GM23338 (cell line): ENCODE measurements around the gene TMEM8B. TPM values are rescaled to one million over a fixed set of nuclear protein-coding genes. Genes with fewer than 3 reads are reported as not detected.
A peak's percentile ranks its signal among the peaks of the same experiment; 100 is the strongest.

Experiments used
- ATAC-seq: fragments of 200-7000 bp; cut with Tn5 transposase; 3 replicates; pipeline ENCODE4 v1.9.1; 2020
- DNase-seq: peaks from one replicate; pipeline ENCODE4 v3.0.0-alpha.2; 2015; ENCODE audit warnings: low spot score
- H2AFZ ChIP-seq: fragments of 200-600 bp; sonication (generic); 2 replicates; pipeline ENCODE4 v1.8.0; 2016; ENCODE audit warnings: antibody characterized with exemption, mild to moderate bottlenecking, moderate library complexity
- H3F3A ChIP-seq: fragments of 200-600 bp; sonication (generic); replicated peaks from 2 replicates; pipeline ENCODE4 v1.8.0; 2017; ENCODE audit warnings: antibody characterized with exemption, mixed run types, low read depth
- H3K27ac ChIP-seq: fragments of 200-600 bp; sonication (generic); 2 replicates; pipeline ENCODE4 v1.6.1; 2016; ENCODE audit warnings: low read depth
- H3K27me3 ChIP-seq: fragments of 200-600 bp; sonication (generic); 2 replicates; pipeline ENCODE4 v1.8.0; 2016; ENCODE audit warnings: mild to moderate bottlenecking, mixed run types, moderate library complexity; ENCODE audit not compliant: insufficient read depth
- H3K36me3 ChIP-seq: fragments of 200-600 bp; sonication (generic); 2 replicates; pipeline ENCODE4 v1.8.0; 2016; ENCODE audit warnings: mild to moderate bottlenecking; ENCODE audit not compliant: insufficient read depth
- H3K4me1 ChIP-seq: fragments of 200-600 bp; sonication (generic); 2 replicates; pipeline ENCODE4 v1.8.0; 2016; ENCODE audit warnings: mild to moderate bottlenecking, moderate library complexity; ENCODE audit not compliant: insufficient read depth
- H3K4me2 ChIP-seq: fragments of 200-600 bp; sonication (generic); 2 replicates; pipeline ENCODE4 v1.7.1; 2017; ENCODE audit warnings: mixed run types
- H3K4me3 ChIP-seq: fragments of 200-600 bp; sonication (generic); 2 replicates; pipeline ENCODE4 v1.6.1; 2016; ENCODE audit warnings: mixed run types
- H3K79me2 ChIP-seq: fragments of 200-600 bp; sonication (generic); replicated peaks from 2 replicates; pipeline ENCODE4 v1.8.0; 2017; ENCODE audit warnings: mild to moderate bottlenecking; ENCODE audit not compliant: insufficient read depth
- H3K9me2 ChIP-seq: fragments of 200-600 bp; sonication (generic); 2 replicates; pipeline ENCODE4 v1.8.0; 2017; ENCODE audit not compliant: insufficient read depth
- H4K20me1 ChIP-seq: fragments of 200-600 bp; sonication (generic); replicated peaks from 2 replicates; pipeline ENCODE4 v1.8.0; 2017; ENCODE audit warnings: mild to moderate bottlenecking; ENCODE audit not compliant: insufficient read depth
- H3K27ac Mint-ChIP-seq: 2 replicates; pipeline ENCODE4 v1.8.0; 2020; ENCODE audit warnings: inconsistent platforms, mild to moderate bottlenecking, moderate library complexity, mixed read lengths
- H3K27me3 Mint-ChIP-seq: 3 replicates; pipeline ENCODE4 v1.8.0; 2022; ENCODE audit warnings: low read depth, mild to moderate bottlenecking, moderate library complexity, mixed read lengths, inconsistent platforms; ENCODE audit not compliant: insufficient read depth, poor library complexity
- H3K36me3 Mint-ChIP-seq: 3 replicates; pipeline ENCODE4 v1.8.0; 2021; ENCODE audit warnings: low read depth, mild to moderate bottlenecking, inconsistent platforms, moderate library complexity, mixed read lengths
- H3K4me1 Mint-ChIP-seq: 3 replicates; pipeline ENCODE4 v1.8.0; 2020; ENCODE audit warnings: mild to moderate bottlenecking, inconsistent platforms, mixed read lengths
- H3K4me3 Mint-ChIP-seq: 3 replicates; pipeline ENCODE4 v1.8.0; 2021; ENCODE audit warnings: moderate library complexity, mild to moderate bottlenecking, inconsistent platforms, mixed read lengths
- H3K9me3 Mint-ChIP-seq: 3 replicates; pipeline ENCODE4 v1.8.0; 2020; ENCODE audit warnings: moderate library complexity, mild to moderate bottlenecking, inconsistent platforms, mixed read lengths
- JUNB ChIP-seq: IDR thresholded peaks from one replicate; pipeline ENCODE4 v1.6.1; 2016; ENCODE audit warnings: antibody characterized with exemption; ENCODE audit not compliant: unreplicated experiment
- POLR2AphosphoS5 ChIP-seq: IDR thresholded peaks from 2 replicates; pipeline ENCODE4 v1.6.1; 2016; ENCODE audit warnings: antibody characterized with exemption, low read depth
- REST ChIP-seq: IDR thresholded peaks from one replicate; pipeline ENCODE4 v1.6.1; 2018; ENCODE audit warnings: antibody characterized with exemption; ENCODE audit not compliant: unreplicated experiment
- ZNF114 ChIP-seq: fragments of 250-450 bp; sonication (Bioruptor Pico); IDR thresholded peaks from 2 replicates; pipeline ENCODE4 v1.5.0; 2020; ENCODE audit warnings: mild to moderate bottlenecking, moderate library complexity
- ZNF331 ChIP-seq: fragments of 250-450 bp; sonication (Bioruptor Pico); IDR thresholded peaks from 2 replicates; pipeline ENCODE4 v1.5.0; 2020; ENCODE audit warnings: low read depth, mild to moderate bottlenecking, moderate library complexity
- polyA plus RNA-seq: library from polyadenylated mRNA; unstranded; fragments of >200 nt; fragmentation: Nextera tagmentation; extraction: Ambion mirVana; gene quantifications from 2 replicates; pipeline ENCODE4 v1.2.1, GENCODE V29; 2016
- total RNA-seq: library from RNA; depleted of rRNA; stranded (reverse); fragments of >200 nt; shearing (Covaris generic); gene quantifications from 2 replicates; pipeline ENCODE4 v1.2.3, GENCODE V29; 2014
- TF ChIP-seq, protein P1 (sequence below), 2 experiments: fragments of 200-600 bp in 1 of 2; sonication (generic) in 1 of 2; conservative IDR thresholded peaks; 2 replicates each; pipeline versions ENCODE4 v1.5.1 to v1.6.1; 2016 to 2017; ENCODE audit warnings: antibody characterized with exemption in 2 of 2, low read depth in 2 of 2, mild to moderate bottlenecking in 2 of 2, moderate library complexity in 1 of 2
- TF ChIP-seq, protein P2 (sequence below): IDR thresholded peaks from 2 replicates; pipeline ENCODE4 v1.6.1; 2016; ENCODE audit warnings: antibody characterized with exemption
- TF ChIP-seq, protein P3 (sequence below): fragments of 250-450 bp; sonication (Bioruptor Pico); IDR thresholded peaks from 2 replicates; pipeline ENCODE4 v1.5.0; 2020; ENCODE audit warnings: mild to moderate bottlenecking, moderate library complexity

The TMEM8B gene
- total and polyA plus RNA-seq, 2 experiments from 2014 or later, result 4.2 to 5.5 TPM

DNA sequence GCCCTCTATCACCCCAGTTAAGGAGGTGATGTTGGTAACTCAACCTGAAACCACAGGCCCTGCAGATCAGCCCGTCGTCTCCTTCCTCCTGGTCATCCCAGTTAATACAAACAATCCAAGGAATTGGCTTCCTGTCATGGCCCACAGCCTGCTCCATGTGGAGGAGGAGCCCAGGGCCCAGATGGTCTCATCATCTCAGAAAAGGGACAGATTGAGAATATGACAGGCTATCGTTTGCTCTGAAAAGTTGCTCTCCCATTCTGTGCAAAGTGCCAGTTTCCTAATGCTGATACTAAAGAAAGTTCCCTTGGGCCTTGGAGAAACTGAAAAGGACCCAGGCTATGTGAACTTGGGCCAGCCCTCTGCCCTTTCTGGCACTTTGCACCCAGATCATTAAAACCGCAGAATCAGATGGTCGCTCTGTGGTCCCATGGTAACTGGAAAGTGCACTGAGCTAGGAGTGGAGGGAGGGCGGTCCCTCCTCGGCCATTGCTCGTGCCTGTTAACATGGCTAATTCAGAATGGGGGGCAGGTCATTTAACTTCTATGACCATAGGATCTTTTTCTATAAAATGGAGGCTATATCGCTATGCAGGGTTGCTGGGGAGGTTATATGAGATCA is 79.6 kb downstream of the TMEM8B start:
- Mint-ChIP-seq H3K4me1 (peaks cover 53% of the 10 kb centered on the region), H3K27ac (peak overlapping the region; percentile 78; the same call in 1 of the 2 replicates), H3K36me3 (no peaks in the 10 kb centered on the region), H3K27me3 (peaks cover 12% of the 10 kb centered on the region), H3K4me3 (peak overlapping the region; percentile 40; the same call in 1 of the 3 replicates), H3K9me3 (no peaks in the 10 kb centered on the region)
- H3K4me1 ChIP-seq, result peaks cover 20% of the 10 kb centered on the region
- ATAC-seq (no peak), DNase-seq (no peak)
- no peaks in the 10 kb centered on the region for H3K27me3 ChIP-seq
- H2AFZ ChIP-seq, result peak overlapping the region; percentile 99
- no peak overlapping the region for H3K4me3 ChIP-seq
- H3F3A ChIP-seq, result no peaks in the 10 kb centered on the region
- no peaks in the 10 kb centered on the region for H3K36me3 ChIP-seq
- H3K4me2 ChIP-seq, result peak overlapping the region; percentile 69
- H4K20me1 ChIP-seq, result no peaks in the 10 kb centered on the region
- no peaks in the 10 kb centered on the region for H3K79me2 ChIP-seq
- peak overlapping the region; percentile 60; the same call in 1 of the 2 replicates for H3K27ac ChIP-seq
- H3K9me2 ChIP-seq, result no peaks in the 10 kb centered on the region
- TF ChIP-seq, protein P1, sequence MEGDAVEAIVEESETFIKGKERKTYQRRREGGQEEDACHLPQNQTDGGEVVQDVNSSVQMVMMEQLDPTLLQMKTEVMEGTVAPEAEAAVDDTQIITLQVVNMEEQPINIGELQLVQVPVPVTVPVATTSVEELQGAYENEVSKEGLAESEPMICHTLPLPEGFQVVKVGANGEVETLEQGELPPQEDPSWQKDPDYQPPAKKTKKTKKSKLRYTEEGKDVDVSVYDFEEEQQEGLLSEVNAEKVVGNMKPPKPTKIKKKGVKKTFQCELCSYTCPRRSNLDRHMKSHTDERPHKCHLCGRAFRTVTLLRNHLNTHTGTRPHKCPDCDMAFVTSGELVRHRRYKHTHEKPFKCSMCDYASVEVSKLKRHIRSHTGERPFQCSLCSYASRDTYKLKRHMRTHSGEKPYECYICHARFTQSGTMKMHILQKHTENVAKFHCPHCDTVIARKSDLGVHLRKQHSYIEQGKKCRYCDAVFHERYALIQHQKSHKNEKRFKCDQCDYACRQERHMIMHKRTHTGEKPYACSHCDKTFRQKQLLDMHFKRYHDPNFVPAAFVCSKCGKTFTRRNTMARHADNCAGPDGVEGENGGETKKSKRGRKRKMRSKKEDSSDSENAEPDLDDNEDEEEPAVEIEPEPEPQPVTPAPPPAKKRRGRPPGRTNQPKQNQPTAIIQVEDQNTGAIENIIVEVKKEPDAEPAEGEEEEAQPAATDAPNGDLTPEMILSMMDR (conservative IDR thresholded peaks at IDR 0.05; ENCODE audit: low read depth in 2 of 2), result no peak
- TF ChIP-seq REST, result no peak
- TF ChIP-seq JUNB, result no peak
- TF ChIP-seq ZNF114 (CRISPR knock-in tag), result no peak
- TF ChIP-seq ZNF331 (CRISPR knock-in tag), result no peak
- TF ChIP-seq, protein P2, sequence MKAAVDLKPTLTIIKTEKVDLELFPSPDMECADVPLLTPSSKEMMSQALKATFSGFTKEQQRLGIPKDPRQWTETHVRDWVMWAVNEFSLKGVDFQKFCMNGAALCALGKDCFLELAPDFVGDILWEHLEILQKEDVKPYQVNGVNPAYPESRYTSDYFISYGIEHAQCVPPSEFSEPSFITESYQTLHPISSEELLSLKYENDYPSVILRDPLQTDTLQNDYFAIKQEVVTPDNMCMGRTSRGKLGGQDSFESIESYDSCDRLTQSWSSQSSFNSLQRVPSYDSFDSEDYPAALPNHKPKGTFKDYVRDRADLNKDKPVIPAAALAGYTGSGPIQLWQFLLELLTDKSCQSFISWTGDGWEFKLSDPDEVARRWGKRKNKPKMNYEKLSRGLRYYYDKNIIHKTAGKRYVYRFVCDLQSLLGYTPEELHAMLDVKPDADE, result no peak
- TF ChIP-seq, protein P3, sequence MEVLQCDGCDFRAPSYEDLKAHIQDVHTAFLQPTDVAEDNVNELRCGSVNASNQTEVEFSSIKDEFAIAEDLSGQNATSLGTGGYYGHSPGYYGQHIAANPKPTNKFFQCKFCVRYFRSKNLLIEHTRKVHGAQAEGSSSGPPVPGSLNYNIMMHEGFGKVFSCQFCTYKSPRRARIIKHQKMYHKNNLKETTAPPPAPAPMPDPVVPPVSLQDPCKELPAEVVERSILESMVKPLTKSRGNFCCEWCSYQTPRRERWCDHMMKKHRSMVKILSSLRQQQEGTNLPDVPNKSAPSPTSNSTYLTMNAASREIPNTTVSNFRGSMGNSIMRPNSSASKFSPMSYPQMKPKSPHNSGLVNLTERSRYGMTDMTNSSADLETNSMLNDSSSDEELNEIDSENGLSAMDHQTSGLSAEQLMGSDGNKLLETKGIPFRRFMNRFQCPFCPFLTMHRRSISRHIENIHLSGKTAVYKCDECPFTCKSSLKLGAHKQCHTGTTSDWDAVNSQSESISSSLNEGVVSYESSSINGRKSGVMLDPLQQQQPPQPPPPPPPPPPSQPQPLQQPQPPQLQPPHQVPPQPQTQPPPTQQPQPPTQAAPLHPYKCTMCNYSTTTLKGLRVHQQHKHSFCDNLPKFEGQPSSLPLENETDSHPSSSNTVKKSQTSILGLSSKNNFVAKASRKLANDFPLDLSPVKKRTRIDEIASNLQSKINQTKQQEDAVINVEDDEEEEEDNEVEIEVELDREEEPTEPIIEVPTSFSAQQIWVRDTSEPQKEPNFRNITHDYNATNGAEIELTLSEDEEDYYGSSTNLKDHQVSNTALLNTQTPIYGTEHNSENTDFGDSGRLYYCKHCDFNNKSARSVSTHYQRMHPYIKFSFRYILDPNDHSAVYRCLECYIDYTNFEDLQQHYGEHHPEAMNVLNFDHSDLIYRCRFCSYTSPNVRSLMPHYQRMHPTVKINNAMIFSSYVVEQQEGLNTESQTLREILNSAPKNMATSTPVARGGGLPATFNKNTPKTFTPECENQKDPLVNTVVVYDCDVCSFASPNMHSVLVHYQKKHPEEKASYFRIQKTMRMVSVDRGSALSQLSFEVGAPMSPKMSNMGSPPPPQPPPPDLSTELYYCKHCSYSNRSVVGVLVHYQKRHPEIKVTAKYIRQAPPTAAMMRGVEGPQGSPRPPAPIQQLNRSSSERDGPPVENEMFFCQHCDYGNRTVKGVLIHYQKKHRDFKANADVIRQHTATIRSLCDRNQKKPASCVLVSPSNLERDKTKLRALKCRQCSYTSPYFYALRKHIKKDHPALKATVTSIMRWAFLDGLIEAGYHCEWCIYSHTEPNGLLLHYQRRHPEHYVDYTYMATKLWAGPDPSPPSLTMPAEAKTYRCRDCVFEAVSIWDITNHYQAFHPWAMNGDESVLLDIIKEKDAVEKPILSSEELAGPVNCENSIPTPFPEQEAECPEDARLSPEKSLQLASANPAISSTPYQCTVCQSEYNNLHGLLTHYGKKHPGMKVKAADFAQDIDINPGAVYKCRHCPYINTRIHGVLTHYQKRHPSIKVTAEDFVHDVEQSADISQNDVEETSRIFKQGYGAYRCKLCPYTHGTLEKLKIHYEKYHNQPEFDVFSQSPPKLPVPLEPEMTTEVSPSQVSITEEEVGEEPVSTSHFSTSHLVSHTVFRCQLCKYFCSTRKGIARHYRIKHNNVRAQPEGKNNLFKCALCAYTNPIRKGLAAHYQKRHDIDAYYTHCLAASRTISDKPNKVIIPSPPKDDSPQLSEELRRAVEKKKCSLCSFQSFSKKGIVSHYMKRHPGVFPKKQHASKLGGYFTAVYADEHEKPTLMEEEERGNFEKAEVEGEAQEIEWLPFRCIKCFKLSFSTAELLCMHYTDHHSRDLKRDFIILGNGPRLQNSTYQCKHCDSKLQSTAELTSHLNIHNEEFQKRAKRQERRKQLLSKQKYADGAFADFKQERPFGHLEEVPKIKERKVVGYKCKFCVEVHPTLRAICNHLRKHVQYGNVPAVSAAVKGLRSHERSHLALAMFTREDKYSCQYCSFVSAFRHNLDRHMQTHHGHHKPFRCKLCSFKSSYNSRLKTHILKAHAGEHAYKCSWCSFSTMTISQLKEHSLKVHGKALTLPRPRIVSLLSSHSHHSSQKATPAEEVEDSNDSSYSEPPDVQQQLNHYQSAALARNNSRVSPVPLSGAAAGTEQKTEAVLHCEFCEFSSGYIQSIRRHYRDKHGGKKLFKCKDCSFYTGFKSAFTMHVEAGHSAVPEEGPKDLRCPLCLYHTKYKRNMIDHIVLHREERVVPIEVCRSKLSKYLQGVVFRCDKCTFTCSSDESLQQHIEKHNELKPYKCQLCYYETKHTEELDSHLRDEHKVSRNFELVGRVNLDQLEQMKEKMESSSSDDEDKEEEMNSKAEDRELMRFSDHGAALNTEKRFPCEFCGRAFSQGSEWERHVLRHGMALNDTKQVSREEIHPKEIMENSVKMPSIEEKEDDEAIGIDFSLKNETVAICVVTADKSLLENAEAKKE (CRISPR knock-in tag), result no peak
- TF ChIP-seq POLR2AphosphoS5, result no peak
